Measurements from ENCODE around the gene PGBD5. TPM values are rescaled to one million over a fixed set of nuclear protein-coding genes. Genes with fewer than 3 reads are reported as not detected.

PGBD5 gene
- total RNA-seq, 1 donor from 2014 or later = 1.0 TPM

DNA sequence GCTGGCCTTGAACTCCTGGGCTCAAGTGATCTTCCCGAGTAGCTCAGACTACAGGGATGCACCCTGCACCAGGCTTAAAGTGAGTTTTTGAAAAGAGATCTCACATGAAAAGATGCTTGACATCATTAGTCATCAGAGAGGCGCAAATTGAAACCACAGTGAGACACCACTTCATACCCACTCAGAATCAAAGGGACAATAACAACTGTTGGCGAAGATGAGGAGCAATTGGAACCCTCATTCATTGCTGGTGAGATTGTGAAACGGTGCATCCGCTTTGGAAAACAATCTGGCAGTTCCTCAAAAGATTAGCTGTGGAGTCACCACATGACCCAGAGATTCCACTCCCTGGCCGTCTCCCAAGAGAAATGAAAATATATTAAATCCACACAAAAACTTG lies 122.3 kb downstream of the PGBD5 start:
- Mint-ChIP-seq H3K27me3 (ENCODE audit: unreplicated experiment) (peaks cover 7% of the 10 kb centered on the region), H3K36me3 (ENCODE audit: unreplicated experiment) (no peaks in the 10 kb centered on the region), H3K9me3 (ENCODE audit: unreplicated experiment) (no peaks in the 10 kb centered on the region), H3K27ac (ENCODE audit: unreplicated experiment) (no peak overlapping the region), H3K4me3 (ENCODE audit: unreplicated experiment) (no peak overlapping the region), H3K4me1 (ENCODE audit: unreplicated experiment) (no peaks in the 10 kb centered on the region)
- TF ChIP-seq, protein P1, sequence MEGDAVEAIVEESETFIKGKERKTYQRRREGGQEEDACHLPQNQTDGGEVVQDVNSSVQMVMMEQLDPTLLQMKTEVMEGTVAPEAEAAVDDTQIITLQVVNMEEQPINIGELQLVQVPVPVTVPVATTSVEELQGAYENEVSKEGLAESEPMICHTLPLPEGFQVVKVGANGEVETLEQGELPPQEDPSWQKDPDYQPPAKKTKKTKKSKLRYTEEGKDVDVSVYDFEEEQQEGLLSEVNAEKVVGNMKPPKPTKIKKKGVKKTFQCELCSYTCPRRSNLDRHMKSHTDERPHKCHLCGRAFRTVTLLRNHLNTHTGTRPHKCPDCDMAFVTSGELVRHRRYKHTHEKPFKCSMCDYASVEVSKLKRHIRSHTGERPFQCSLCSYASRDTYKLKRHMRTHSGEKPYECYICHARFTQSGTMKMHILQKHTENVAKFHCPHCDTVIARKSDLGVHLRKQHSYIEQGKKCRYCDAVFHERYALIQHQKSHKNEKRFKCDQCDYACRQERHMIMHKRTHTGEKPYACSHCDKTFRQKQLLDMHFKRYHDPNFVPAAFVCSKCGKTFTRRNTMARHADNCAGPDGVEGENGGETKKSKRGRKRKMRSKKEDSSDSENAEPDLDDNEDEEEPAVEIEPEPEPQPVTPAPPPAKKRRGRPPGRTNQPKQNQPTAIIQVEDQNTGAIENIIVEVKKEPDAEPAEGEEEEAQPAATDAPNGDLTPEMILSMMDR (IDR thresholded peaks at IDR 0.05) = no peak
- no peak for DNase-seq (ENCODE audit: extremely low spot score, unreplicated experiment)

GRCh38 chr1:230303069-230303468 lies 123.1 kb downstream of the PGBD5 start:
- Mint-ChIP-seq H3K27ac (ENCODE audit: unreplicated experiment) (no peak overlapping the region), H3K4me1 (ENCODE audit: unreplicated experiment) (no peaks in the 10 kb centered on the region), H3K4me3 (ENCODE audit: unreplicated experiment) (no peak overlapping the region), H3K36me3 (ENCODE audit: unreplicated experiment) (no peaks in the 10 kb centered on the region), H3K9me3 (ENCODE audit: unreplicated experiment) (no peaks in the 10 kb centered on the region), H3K27me3 (ENCODE audit: unreplicated experiment) (peaks cover 7% of the 10 kb centered on the region)
- no peak for DNase-seq (ENCODE audit: extremely low spot score, unreplicated experiment)
- TF ChIP-seq, protein P1 (IDR thresholded peaks at IDR 0.05) = peak; percentile 17

- Mint-ChIP-seq H3K9me3 (ENCODE audit: unreplicated experiment) (no peaks in the 10 kb centered on the region), H3K4me3 (ENCODE audit: unreplicated experiment) (no peak overlapping the region), H3K27me3 (ENCODE audit: unreplicated experiment) (peaks cover 7% of the 10 kb centered on the region), H3K36me3 (ENCODE audit: unreplicated experiment) (no peaks in the 10 kb centered on the region), H3K4me1 (ENCODE audit: unreplicated experiment) (no peaks in the 10 kb centered on the region), H3K27ac (ENCODE audit: unreplicated experiment) (no peak overlapping the region)
- no peak for DNase-seq (ENCODE audit: extremely low spot score, unreplicated experiment)
- TF ChIP-seq, protein P1 (IDR thresholded peaks at IDR 0.05) = no peak
These were observed 124.3 kb downstream of the PGBD5 start for GRCh38 chr1:230301822-230302221.

DNA sequence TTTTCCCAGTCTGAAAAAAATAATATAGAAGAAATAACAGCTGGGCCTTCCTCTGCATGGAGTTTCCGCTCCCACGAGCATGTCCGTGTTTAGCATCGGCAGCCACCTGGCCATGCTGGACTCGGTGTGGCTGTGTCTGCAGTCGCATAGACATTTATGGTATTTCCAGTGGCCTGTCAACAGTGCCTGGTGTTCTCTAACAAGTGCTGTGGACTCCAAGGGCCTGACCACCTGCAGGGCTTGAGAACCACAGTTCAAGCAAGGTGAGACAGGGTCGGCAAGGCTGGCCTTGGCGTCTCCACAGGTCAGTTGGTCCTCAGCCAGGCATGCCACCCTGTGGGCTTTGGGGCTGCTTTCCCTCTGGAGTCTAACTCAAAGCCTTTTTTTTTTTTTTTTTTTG lies 124.8 kb downstream of the PGBD5 start:
- no peak for DNase-seq (ENCODE audit: extremely low spot score, unreplicated experiment)
- H3K36me3 Mint-ChIP-seq (ENCODE audit: unreplicated experiment) = no peaks in the 10 kb centered on the region
- H3K27ac Mint-ChIP-seq (ENCODE audit: unreplicated experiment) = no peak overlapping the region
- TF ChIP-seq, protein P1 (IDR thresholded peaks at IDR 0.05) = no peak
- no peaks in the 10 kb centered on the region for H3K9me3 Mint-ChIP-seq (ENCODE audit: unreplicated experiment)
- no peak overlapping the region for H3K4me3 Mint-ChIP-seq (ENCODE audit: unreplicated experiment)
- peaks cover 8% of the 10 kb centered on the region for H3K27me3 Mint-ChIP-seq (ENCODE audit: unreplicated experiment)
- no peaks in the 10 kb centered on the region for H3K4me1 Mint-ChIP-seq (ENCODE audit: unreplicated experiment)

- H3K27ac Mint-ChIP-seq (ENCODE audit: unreplicated experiment) = no peak overlapping the region
- no peaks in the 10 kb centered on the region for H3K4me1 Mint-ChIP-seq (ENCODE audit: unreplicated experiment)
- no peak overlapping the region for H3K4me3 Mint-ChIP-seq (ENCODE audit: unreplicated experiment)
These were observed 125.5 kb downstream of the PGBD5 start for GRCh38 chr1:230300322-230301301.

More at GRCh38 chr1:230300322-230301301, 125.5 kb downstream of the PGBD5 start:
- no peak for DNase-seq (ENCODE audit: extremely low spot score, unreplicated experiment)
- Mint-ChIP-seq H3K27me3 (ENCODE audit: unreplicated experiment) (peaks cover 15% of the 10 kb centered on the region), H3K9me3 (ENCODE audit: unreplicated experiment) (no peaks in the 10 kb centered on the region), H3K36me3 (ENCODE audit: unreplicated experiment) (no peaks in the 10 kb centered on the region)
- TF ChIP-seq, protein P1 (IDR thresholded peaks at IDR 0.05) = no peak
